OCI-LY7 (cell line): ENCODE measurements around the gene WDCP.

Experiments used
- EZH2phosphoT487 ChIP-seq: fragments of 200-600 bp; sonication (generic); IDR thresholded peaks from 2 replicates; pipeline ENCODE4 v1.6.1; 2018; ENCODE audit warnings: low read depth, borderline replicate concordance, mild to moderate bottlenecking, mixed run types, antibody characterized with exemption, low read length, moderate library complexity, mixed read lengths
- TF ChIP-seq, protein P1 (sequence below): fragments of 200-600 bp; sonication (generic); conservative IDR thresholded peaks from 2 replicates; pipeline ENCODE4 v1.5.1; 2014; ENCODE audit warnings: mild to moderate bottlenecking, antibody characterized with exemption, low read length, moderate library complexity, mixed read lengths

- TF ChIP-seq, protein P1, sequence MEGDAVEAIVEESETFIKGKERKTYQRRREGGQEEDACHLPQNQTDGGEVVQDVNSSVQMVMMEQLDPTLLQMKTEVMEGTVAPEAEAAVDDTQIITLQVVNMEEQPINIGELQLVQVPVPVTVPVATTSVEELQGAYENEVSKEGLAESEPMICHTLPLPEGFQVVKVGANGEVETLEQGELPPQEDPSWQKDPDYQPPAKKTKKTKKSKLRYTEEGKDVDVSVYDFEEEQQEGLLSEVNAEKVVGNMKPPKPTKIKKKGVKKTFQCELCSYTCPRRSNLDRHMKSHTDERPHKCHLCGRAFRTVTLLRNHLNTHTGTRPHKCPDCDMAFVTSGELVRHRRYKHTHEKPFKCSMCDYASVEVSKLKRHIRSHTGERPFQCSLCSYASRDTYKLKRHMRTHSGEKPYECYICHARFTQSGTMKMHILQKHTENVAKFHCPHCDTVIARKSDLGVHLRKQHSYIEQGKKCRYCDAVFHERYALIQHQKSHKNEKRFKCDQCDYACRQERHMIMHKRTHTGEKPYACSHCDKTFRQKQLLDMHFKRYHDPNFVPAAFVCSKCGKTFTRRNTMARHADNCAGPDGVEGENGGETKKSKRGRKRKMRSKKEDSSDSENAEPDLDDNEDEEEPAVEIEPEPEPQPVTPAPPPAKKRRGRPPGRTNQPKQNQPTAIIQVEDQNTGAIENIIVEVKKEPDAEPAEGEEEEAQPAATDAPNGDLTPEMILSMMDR, result no peak
- TF ChIP-seq EZH2phosphoT487, result no peak
Observed at GRCh38 chr2:24019729-24020128, 27.5 kb downstream of the WDCP start.
